ENCODE data around the gene SLC44A2. TPM values are rescaled to one million over a fixed set of nuclear protein-coding genes. Genes with fewer than 3 reads are reported as not detected.

Gene SLC44A2
- total and polyA plus RNA-seq, 2 of the 8 experiments (the other 6 are each of a cell fraction or from before 2014, with no cell fraction given): 105 to 120 TPM

GRCh38 chr19:10587022-10587838 is 38.1 kb upstream of the SLC44A2 start, which contains the start of gene AP1M2:
Gene AP1M2, minus strand, starts transcription at chr19:10587312. Its CDS starts 81 bp downstream, at chr19:10587231.
- Histone ChIP-seq H3K4me3 (ENCODE audit: extremely low read depth in 1 of 4, insufficient read depth in 2 of 4, low read depth in 3 of 4, low read length in 4 of 4) (peak within 1 kb of the TSS; percentile 84 to 97 (median 91)), H2AFZ (ENCODE audit: low read length) (peak within 1 kb of the TSS; percentile 98), H4K8ac (ENCODE audit: extremely low read depth, insufficient read depth, low read length) (peak within 1 kb of the TSS; percentile 91), H2BK120ac (replicated peaks; ENCODE audit: low read depth, low read length) (no peak within 1 kb of the TSS), H3K79me2 (ENCODE audit: control insufficient read depth in 1 of 2, insufficient read depth in 2 of 2, low read length in 2 of 2) (peaks cover 0 to 5% of the 10 kb centered on the region in 2 experiments; a peak in 1 of 4 replicates), H4K5ac (ENCODE audit: insufficient read length, low read depth, low read length) (peak within 1 kb of the TSS; percentile 42), H4K91ac (replicated peaks; ENCODE audit: insufficient read length, low read length) (no peak within 1 kb of the TSS), H3K4me2 (ENCODE audit: insufficient read depth in 1 of 2, low read depth in 2 of 2, low read length in 2 of 2) (peak within 1 kb of the TSS; percentile 68 to 71), H3K27ac (ENCODE audit: low read depth, low read length) (no peak within 1 kb of the TSS; the same call in 1 of the 2 replicates), H3K23ac (ENCODE audit: insufficient read length) (no peak within 1 kb of the TSS), H2BK15ac (ENCODE audit: low read length) (0 out of 2 replicates have a peak within 1 kb of the TSS, but pooled peaks have one; percentile 16), H3K14ac (ENCODE audit: insufficient read length) (no peak within 1 kb of the TSS), H3K4ac (replicated peaks; ENCODE audit: insufficient read length, low read depth, low read length) (no peak within 1 kb of the TSS), H4K20me1 (replicated peaks in 1 of 2; ENCODE audit: control insufficient read depth in 1 of 2, insufficient read depth in 2 of 2, low read length in 2 of 2) (peaks cover 0 to 2% of the 10 kb centered on the region in 2 experiments), H3K9me3 (ENCODE audit: insufficient read depth in 2 of 2, low read depth in 1 of 2, low read length in 1 of 2) (no peaks in the 10 kb centered on the region), H3K18ac (ENCODE audit: extremely low read depth, low read length) (peak within 1 kb of the TSS; percentile 79; the same call in 1 of the 2 replicates), H3K36me3 (ENCODE audit: control insufficient read depth in 2 of 4, insufficient read depth in 4 of 4, low read length in 3 of 4) (peaks cover 0 to 14% (median 4%) of the 10 kb centered on the region in 4 experiments; a peak in 5 of 8 replicates), H3K79me1 (ENCODE audit: low read depth, low read length) (peaks cover 3% of the 10 kb centered on the region; the same call in 1 of the 2 replicates), H3K56ac (replicated peaks; ENCODE audit: insufficient read length, low read depth, low read length) (peak within 1 kb of the TSS; percentile 5), H2BK20ac (ENCODE audit: low read length) (no peak within 1 kb of the TSS), H2BK12ac (ENCODE audit: low read depth, low read length) (peak within 1 kb of the TSS; percentile 60; the same call in 1 of the 2 replicates), H3K9ac (replicated peaks in 1 of 4; ENCODE audit: extremely low read depth in 1 of 4, low read depth in 3 of 4, low read length in 3 of 4) (peak within 1 kb of the TSS; percentile 31 to 59 (median 38)), H2AK5ac (ENCODE audit: low read depth, low read length) (no peak within 1 kb of the TSS), H3K23me2 (ENCODE audit: low read depth, low read length) (peaks cover 4% of the 10 kb centered on the region; the same call in 1 of the 2 replicates), H2BK5ac (ENCODE audit: low read depth, low read length) (peak within 1 kb of the TSS; percentile 57; the same call in 1 of the 2 replicates), H3K4me1 (replicated peaks in 1 of 4; ENCODE audit: control insufficient read depth in 3 of 4, insufficient read depth in 4 of 4, low read length in 3 of 4) (no peaks in the 10 kb centered on the region), H3K27me3 (replicated peaks in 1 of 4; ENCODE audit: control insufficient read depth in 3 of 4, extremely low read depth in 1 of 4, insufficient read depth in 3 of 4, low read length in 3 of 4) (peaks cover 0 to 2% (median 0%) of the 10 kb centered on the region in 4 experiments; a peak in 1 of 7 replicates)
- POLR2A ChIA-PET (ENCODE audit: partially characterized antibody): interaction anchor here (1.0 to 1.2 kb wide), 2 partner anchors 69 to 74 kb away, joined by 3 read pairs; no protein-coding TSS in a partner anchor
- CTCF ChIA-PET (ENCODE audit: partially characterized antibody): interaction anchor here (1.3 to 2.0 kb wide), 3 partner anchors 12 to 113 kb away, joined by 3 to 13 read pairs (median 3); partner anchors contain the start of gene QTRT1
- DNase-seq (ENCODE audit: low read depth in 1 of 2, low spot score in 2 of 2) (peak; percentile 53 to 79), FAIRE-seq (no peak)
- WGBS, 2 experiments (ENCODE audit: extremely low coverage in 1 of 2, insufficient coverage in 1 of 2, insufficient read length in 1 of 2, insufficient replicate concordance in 2 of 2, low coverage in 1 of 2, low lambda C conversion rate in 2 of 2, missing lambda C conversion rate in 1 of 2): 18 to 100% methylated on average over 4 to 33 of the region's 35 CpGs
- TF ChIP-seq TAF7 (optimal IDR thresholded peaks at IDR 0.05; ENCODE audit: borderline replicate concordance, low read depth, low read length) (no peak), MAX (IDR thresholded peaks at IDR 0.05) (peak; percentile 52), E2F6 (IDR thresholded peaks at IDR 0.05) (peak; percentile 35; the same call in 1 of the 2 replicates), BCL11A (IDR thresholded peaks at IDR 0.05; ENCODE audit: low read depth in 2 of 2, low read length in 2 of 2) (no peak), TAF1 (IDR thresholded peaks at IDR 0.05; ENCODE audit: low read depth, low read length) (0 out of 2 replicates have a peak, but pooled peaks have one; percentile 45), CTCF (IDR thresholded peaks at IDR 0.05; ENCODE audit: control extremely low read depth in 1 of 3, insufficient read depth in 1 of 3, low read depth in 1 of 3, low read length in 3 of 3) (no peak), ASH2L (IDR thresholded peaks at IDR 0.05; ENCODE audit: low read length) (peak; percentile 86)

Data from H1 (cell line).